HUES48 (cell line): Measurements from ENCODE around the gene TMEM238.

Experiments
- H3K27ac ChIP-seq: one replicate; pipeline ENCODE4 v1.7.0; 2013; ENCODE audit warnings: low read depth, low read length, inconsistent platforms
- H3K27me3 ChIP-seq: 2 replicates; pipeline ENCODE4 v1.6.1; 2013; ENCODE audit warnings: mild to moderate bottlenecking, low read length; ENCODE audit not compliant: control insufficient read depth, insufficient read depth
- H3K36me3 ChIP-seq: 2 replicates; pipeline ENCODE4 v1.6.1; 2013; ENCODE audit warnings: low read length; ENCODE audit not compliant: control insufficient read depth, insufficient read depth
- H3K4me1 ChIP-seq: 2 replicates; pipeline ENCODE4 v1.6.1; 2013; ENCODE audit warnings: mild to moderate bottlenecking, low read length; ENCODE audit not compliant: control insufficient read depth, insufficient read depth
- H3K4me3 ChIP-seq: 2 replicates; pipeline ENCODE4 v1.5.1; 2013; ENCODE audit warnings: mild to moderate bottlenecking, low read depth, low read length
- H3K9ac ChIP-seq: 2 replicates; pipeline ENCODE4 v1.6.1; 2013; ENCODE audit warnings: mild to moderate bottlenecking, low read depth, low read length, moderate library complexity
- H3K9me3 ChIP-seq: 2 replicates; pipeline ENCODE4 v1.6.1; 2013; ENCODE audit warnings: low read length; ENCODE audit not compliant: control insufficient read depth, insufficient read depth

The TMEM238 gene

GRCh38 chr19:55373306-55373992 lies 10.6 kb downstream of the TMEM238 start:
- Histone ChIP-seq H3K9me3 (no peaks in the 10 kb centered on the region), H3K9ac (no peak overlapping the region), H3K4me3 (0 out of 2 replicates have a peak overlapping the region, but pooled peaks have one; percentile 19), H3K36me3 (no peaks in the 10 kb centered on the region), H3K4me1 (peaks cover 44% of the 10 kb centered on the region), H3K27ac (no peak overlapping the region), H3K27me3 (peaks cover 55% of the 10 kb centered on the region)

- no peaks in the 10 kb centered on the region for H3K9me3 ChIP-seq
- no peak overlapping the region for H3K9ac ChIP-seq
- H3K4me1 ChIP-seq, result peaks cover 43% of the 10 kb centered on the region
- peaks cover 53% of the 10 kb centered on the region for H3K27me3 ChIP-seq
- H3K36me3 ChIP-seq, result no peaks in the 10 kb centered on the region
- no peak overlapping the region for H3K4me3 ChIP-seq
- no peak overlapping the region for H3K27ac ChIP-seq
These were observed 11.6 kb downstream of the TMEM238 start for GRCh38 chr19:55372316-55373081.

- H3K4me3 ChIP-seq, result peak within 1 kb of the TSS; percentile 65
- H3K36me3 ChIP-seq, result no peaks in the 10 kb centered on the region
- no peak within 1 kb of the TSS for H3K9ac ChIP-seq
- peaks cover 43% of the 10 kb centered on the region for H3K27me3 ChIP-seq
- H3K27ac ChIP-seq, result peak within 1 kb of the TSS; percentile 47
- H3K9me3 ChIP-seq, result no peaks in the 10 kb centered on the region
- H3K4me1 ChIP-seq, result peaks cover 28% of the 10 kb centered on the region
These were observed 13.6 kb downstream of the TMEM238 start, which contains the start of gene IL11 for GRCh38 chr19:55370305-55370988. Gene IL11 (minus strand): TSS chr19:55370463. CDS start chr19:55370310, 153 bp downstream.

DNA sequence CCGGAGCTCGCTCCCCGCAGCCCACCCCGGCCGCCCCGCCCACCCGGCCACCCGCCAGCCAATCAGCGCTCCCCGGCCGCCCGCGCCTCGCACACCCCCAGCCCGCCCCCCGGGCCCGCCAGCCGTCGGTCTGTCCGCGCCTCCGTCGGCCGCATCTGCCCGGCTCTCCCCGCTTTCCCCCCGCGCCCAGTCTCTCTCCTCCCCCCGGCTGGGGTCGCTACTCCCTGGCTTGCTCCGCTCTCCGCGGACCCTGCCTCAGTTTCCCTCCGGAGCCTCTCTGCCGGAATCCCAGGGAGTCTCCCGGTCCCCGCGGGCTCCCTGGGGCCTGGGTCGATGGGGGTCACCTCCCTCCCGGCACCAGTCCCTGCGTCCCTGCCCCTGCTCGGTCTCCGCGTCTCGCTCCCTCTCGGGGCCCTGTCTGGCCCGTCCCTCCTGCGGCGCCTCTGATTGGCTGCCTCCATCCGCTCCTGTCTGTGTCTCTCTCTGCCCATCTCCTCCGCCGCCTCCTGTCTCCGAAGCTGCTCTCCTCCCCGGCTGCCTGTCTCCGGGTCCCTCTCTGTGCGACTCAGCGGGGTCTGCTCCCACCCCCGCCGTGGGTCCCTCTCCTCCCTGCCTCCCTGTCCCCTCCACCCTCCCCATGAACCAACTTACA lies 14.3 kb downstream of the TMEM238 start:
- H3K4me3 ChIP-seq, result peak overlapping the region; percentile 65
- H3K27ac ChIP-seq, result peak overlapping the region; percentile 47
- peaks cover 43% of the 10 kb centered on the region for H3K27me3 ChIP-seq
- no peaks in the 10 kb centered on the region for H3K9me3 ChIP-seq
- H3K4me1 ChIP-seq, result peaks cover 25% of the 10 kb centered on the region
- H3K9ac ChIP-seq, result no peak overlapping the region
- no peaks in the 10 kb centered on the region for H3K36me3 ChIP-seq

DNA sequence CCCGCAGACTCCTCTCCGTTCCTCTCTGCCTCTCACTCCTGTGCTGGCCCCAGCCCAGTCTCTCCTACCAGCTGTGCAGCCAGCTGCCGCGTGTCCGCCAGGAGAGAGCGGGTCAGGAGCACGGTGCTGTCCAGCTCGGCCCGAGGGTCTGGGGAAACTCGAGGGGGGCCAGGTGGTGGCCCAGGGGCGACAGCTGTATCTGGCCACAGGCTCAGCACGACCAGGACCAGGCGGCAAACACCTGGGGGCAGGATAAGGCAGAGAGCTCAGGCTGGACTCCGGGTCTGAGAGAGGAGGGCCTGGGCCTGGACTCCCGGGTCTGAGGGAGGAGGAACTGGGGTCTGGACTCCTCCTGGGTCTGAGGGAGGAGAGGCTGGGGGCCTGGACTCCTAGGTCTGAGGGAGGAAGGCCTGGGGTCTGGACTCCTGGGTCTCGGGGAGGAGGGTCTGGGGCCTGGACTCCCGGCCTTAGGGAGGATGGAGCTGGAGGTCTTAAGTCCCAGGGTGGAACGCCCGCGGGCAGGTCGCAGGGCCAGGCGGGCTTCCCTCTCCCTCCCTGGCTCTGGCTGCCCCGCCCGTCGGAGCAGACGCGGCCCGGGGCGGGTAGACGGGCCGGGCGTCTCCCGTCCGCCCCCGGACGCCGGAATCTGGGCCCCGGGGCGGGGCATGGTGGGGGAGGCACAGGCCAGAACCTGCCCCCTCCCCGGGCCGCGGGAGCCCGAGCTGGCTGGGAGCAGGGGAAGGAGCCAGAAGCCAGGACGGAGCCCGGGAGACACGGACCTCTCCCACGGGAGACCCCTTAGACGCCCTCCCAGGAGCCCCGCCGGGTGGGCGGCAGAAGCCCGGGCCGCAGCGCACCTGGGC lies 15.2 kb downstream of the TMEM238 start:
- Histone ChIP-seq H3K9me3 (no peaks in the 10 kb centered on the region), H3K27me3 (peaks cover 42% of the 10 kb centered on the region), H3K27ac (no peak overlapping the region), H3K36me3 (no peaks in the 10 kb centered on the region), H3K4me3 (peak overlapping the region; percentile 62), H3K4me1 (peaks cover 22% of the 10 kb centered on the region), H3K9ac (no peak overlapping the region)

GRCh38 chr19:55368106-55368505 lies 16.0 kb downstream of the TMEM238 start:
- H3K27ac ChIP-seq, result no peak overlapping the region

GRCh38 chr19:55366790-55367189 lies 17.3 kb downstream of the TMEM238 start:
- no peak overlapping the region for H3K4me3 ChIP-seq
- H3K9ac ChIP-seq, result no peak overlapping the region

More at GRCh38 chr19:55368106-55368505, 16.0 kb downstream of the TMEM238 start:
- Histone ChIP-seq H3K36me3 (no peaks in the 10 kb centered on the region), H3K9me3 (no peaks in the 10 kb centered on the region), H3K9ac (no peak overlapping the region), H3K4me1 (peaks cover 19% of the 10 kb centered on the region), H3K4me3 (no peak overlapping the region), H3K27me3 (peaks cover 42% of the 10 kb centered on the region)

GRCh38 chr19:55365964-55366363 lies 18.1 kb downstream of the TMEM238 start:
- H3K36me3 ChIP-seq, result no peaks in the 10 kb centered on the region
- H3K27ac ChIP-seq, result no peak overlapping the region
- no peaks in the 10 kb centered on the region for H3K9me3 ChIP-seq
- no peak overlapping the region for H3K4me3 ChIP-seq
- H3K4me1 ChIP-seq, result peaks cover 17% of the 10 kb centered on the region; the same call in 1 of the 2 replicates
- H3K9ac ChIP-seq, result no peak overlapping the region
- H3K27me3 ChIP-seq, result peaks cover 22% of the 10 kb centered on the region

More at GRCh38 chr19:55366790-55367189, 17.3 kb downstream of the TMEM238 start:
- Histone ChIP-seq H3K36me3 (no peaks in the 10 kb centered on the region), H3K27me3 (peaks cover 30% of the 10 kb centered on the region), H3K9me3 (no peaks in the 10 kb centered on the region), H3K27ac (no peak overlapping the region), H3K4me1 (peaks cover 18% of the 10 kb centered on the region; the same call in 1 of the 2 replicates)

GRCh38 chr19:55365245-55365644 lies 18.8 kb downstream of the TMEM238 start:
- H3K9me3 ChIP-seq, result no peaks in the 10 kb centered on the region
- no peak overlapping the region for H3K4me3 ChIP-seq
- H3K27me3 ChIP-seq, result peaks cover 16% of the 10 kb centered on the region
- H3K9ac ChIP-seq, result no peak overlapping the region
- no peak overlapping the region for H3K27ac ChIP-seq
- H3K36me3 ChIP-seq, result no peaks in the 10 kb centered on the region
- peaks cover 12% of the 10 kb centered on the region; the same call in 1 of the 2 replicates for H3K4me1 ChIP-seq
